ENCODE results near the gene ABCA13. TPM values are rescaled to one million over a fixed set of nuclear protein-coding genes. Genes with fewer than 3 reads are reported as not detected.

Gene ABCA13
- total RNA-seq, 2 experiments from 2014 or later: 0.08 to 0.45 TPM

GRCh38 chr7:48149058-48149457 is 22.2 kb upstream of the ABCA13 start:
- ChIA-PET POLR2A (no interaction called here), CTCF (no interaction called here)
- no peak overlapping the region for H3K4me3 Mint-ChIP-seq
- no peaks in the 10 kb centered on the region for H3K4me1 Mint-ChIP-seq (ENCODE audit: low read depth)
- ATAC-seq: no peak
- DNase-seq: no peak
- no peaks in the 10 kb centered on the region for H3K9me3 Mint-ChIP-seq (ENCODE audit: insufficient read depth)
- peaks cover 27% of the 10 kb centered on the region for H3K27me3 Mint-ChIP-seq (ENCODE audit: low read depth)
- no peaks in the 10 kb centered on the region for H3K36me3 Mint-ChIP-seq (ENCODE audit: low read depth)
- no peak overlapping the region for H3K27ac Mint-ChIP-seq

GRCh38 chr7:48150086-48150485 is 21.2 kb upstream of the ABCA13 start:
- Mint-ChIP-seq H3K9me3 (ENCODE audit: insufficient read depth) (no peaks in the 10 kb centered on the region), H3K27me3 (ENCODE audit: low read depth) (peaks cover 28% of the 10 kb centered on the region), H3K27ac (no peak overlapping the region), H3K4me1 (ENCODE audit: low read depth) (no peaks in the 10 kb centered on the region), H3K36me3 (ENCODE audit: low read depth) (no peaks in the 10 kb centered on the region), H3K4me3 (no peak overlapping the region)
- POLR2A ChIA-PET: no interaction called here
- CTCF ChIA-PET: no interaction called here
- ATAC-seq (no peak), DNase-seq (no peak)

- Mint-ChIP-seq H3K27ac (no peak overlapping the region), H3K9me3 (ENCODE audit: insufficient read depth) (no peaks in the 10 kb centered on the region), H3K4me1 (ENCODE audit: low read depth) (no peaks in the 10 kb centered on the region), H3K36me3 (ENCODE audit: low read depth) (no peaks in the 10 kb centered on the region), H3K27me3 (ENCODE audit: low read depth) (peaks cover 17% of the 10 kb centered on the region), H3K4me3 (no peak overlapping the region)
- ATAC-seq (peak; percentile 60), DNase-seq (peak; percentile 57)
- CTCF ChIA-PET: interaction anchor here (0.7 to 1.6 kb wide), 10 partner anchors 12 to 213 kb away, joined by 3 to 26 read pairs (median 3); partner anchors contain the start of gene PKD1L1
- POLR2A ChIA-PET: interaction anchor here (1.3 kb wide), 1 partner anchor 210 kb away, joined by 5 read pairs; no protein-coding TSS in a partner anchor
These were observed 16.4 kb upstream of the ABCA13 start for GRCh38 chr7:48154792-48155413.

GRCh38 chr7:48158404-48158803 is 12.9 kb upstream of the ABCA13 start:
- H3K36me3 Mint-ChIP-seq (ENCODE audit: low read depth): no peaks in the 10 kb centered on the region

GRCh38 chr7:48161407-48162125 is 9.7 kb upstream of the ABCA13 start:
- H3K4me3 Mint-ChIP-seq: no peak overlapping the region
- H3K9me3 Mint-ChIP-seq (ENCODE audit: insufficient read depth): no peaks in the 10 kb centered on the region
- H3K4me1 Mint-ChIP-seq (ENCODE audit: low read depth): no peaks in the 10 kb centered on the region
- no peak overlapping the region for H3K27ac Mint-ChIP-seq
- no peaks in the 10 kb centered on the region for H3K36me3 Mint-ChIP-seq (ENCODE audit: low read depth)
- H3K27me3 Mint-ChIP-seq (ENCODE audit: low read depth): peaks cover 19% of the 10 kb centered on the region
- DNase-seq (no peak), ATAC-seq (no peak)
- CTCF ChIA-PET: no interaction called here
- POLR2A ChIA-PET: no interaction called here

More at GRCh38 chr7:48158404-48158803, 12.9 kb upstream of the ABCA13 start:
- Mint-ChIP-seq H3K27me3 (ENCODE audit: low read depth) (peaks cover 10% of the 10 kb centered on the region), H3K4me3 (no peak overlapping the region), H3K27ac (no peak overlapping the region), H3K4me1 (ENCODE audit: low read depth) (no peaks in the 10 kb centered on the region), H3K9me3 (ENCODE audit: insufficient read depth) (no peaks in the 10 kb centered on the region)
- no peak for ATAC-seq
- CTCF ChIA-PET: interaction anchor here (1.3 kb wide), 1 partner anchor 213 kb away, joined by 8 read pairs; no protein-coding TSS in a partner anchor
- POLR2A ChIA-PET: interaction anchor here (0.6 kb wide), 1 partner anchor 10 kb away, joined by 3 read pairs; no protein-coding TSS in a partner anchor
- no peak for DNase-seq

GRCh38 chr7:48165157-48165556 is 6.1 kb upstream of the ABCA13 start:
- ChIA-PET CTCF (no interaction called here), POLR2A (no interaction called here)
- Mint-ChIP-seq H3K27ac (no peak overlapping the region), H3K27me3 (ENCODE audit: low read depth) (peaks cover 23% of the 10 kb centered on the region), H3K4me1 (ENCODE audit: low read depth) (no peaks in the 10 kb centered on the region), H3K9me3 (ENCODE audit: insufficient read depth) (no peaks in the 10 kb centered on the region), H3K36me3 (ENCODE audit: low read depth) (no peaks in the 10 kb centered on the region), H3K4me3 (no peak overlapping the region)
- ATAC-seq: no peak
- no peak for DNase-seq

- Mint-ChIP-seq H3K27me3 (ENCODE audit: low read depth) (peaks cover 23% of the 10 kb centered on the region), H3K27ac (no peak overlapping the region), H3K4me1 (ENCODE audit: low read depth) (no peaks in the 10 kb centered on the region), H3K9me3 (ENCODE audit: insufficient read depth) (no peaks in the 10 kb centered on the region), H3K4me3 (no peak overlapping the region), H3K36me3 (ENCODE audit: low read depth) (no peaks in the 10 kb centered on the region)
- ATAC-seq (no peak), DNase-seq (no peak)
- ChIA-PET CTCF (interaction anchor here (0.8 kb wide), 1 partner anchor 273 kb away, joined by 3 read pairs; no protein-coding TSS in a partner anchor), POLR2A (no interaction called here)
These were observed 3.1 kb upstream of the ABCA13 start for GRCh38 chr7:48168159-48168558.

GRCh38 chr7:48170506-48170905 is 752 bp upstream of the ABCA13 start:
- no peaks in the 10 kb centered on the region for H3K9me3 Mint-ChIP-seq (ENCODE audit: insufficient read depth)
- no peak overlapping the region for H3K4me3 Mint-ChIP-seq
- peaks cover 8% of the 10 kb centered on the region for H3K27me3 Mint-ChIP-seq (ENCODE audit: low read depth)
- no peak for ATAC-seq
- H3K27ac Mint-ChIP-seq: no peak overlapping the region
- no peaks in the 10 kb centered on the region for H3K36me3 Mint-ChIP-seq (ENCODE audit: low read depth)
- no peak for DNase-seq
- ChIA-PET POLR2A (no interaction called here), CTCF (no interaction called here)
- no peaks in the 10 kb centered on the region for H3K4me1 Mint-ChIP-seq (ENCODE audit: low read depth)

GRCh38 chr7:48173313-48173712 is 2.1 kb downstream of the ABCA13 start:
- Mint-ChIP-seq H3K27ac (no peak overlapping the region), H3K4me1 (ENCODE audit: low read depth) (no peaks in the 10 kb centered on the region), H3K9me3 (ENCODE audit: insufficient read depth) (no peaks in the 10 kb centered on the region), H3K4me3 (no peak overlapping the region), H3K36me3 (ENCODE audit: low read depth) (no peaks in the 10 kb centered on the region), H3K27me3 (ENCODE audit: low read depth) (peaks cover 9% of the 10 kb centered on the region)
- ATAC-seq (no peak), DNase-seq (no peak)
- POLR2A ChIA-PET: no interaction called here
- CTCF ChIA-PET: no interaction called here

- no peak overlapping the region for H3K27ac Mint-ChIP-seq
- H3K4me1 Mint-ChIP-seq (ENCODE audit: low read depth): no peaks in the 10 kb centered on the region
- ChIA-PET CTCF (no interaction called here), POLR2A (no interaction called here)
- no peaks in the 10 kb centered on the region for H3K9me3 Mint-ChIP-seq (ENCODE audit: insufficient read depth)
- ATAC-seq (no peak), DNase-seq (no peak)
- H3K4me3 Mint-ChIP-seq: no peak overlapping the region
- peaks cover 9% of the 10 kb centered on the region for H3K27me3 Mint-ChIP-seq (ENCODE audit: low read depth)
- no peaks in the 10 kb centered on the region for H3K36me3 Mint-ChIP-seq (ENCODE audit: low read depth)
These were observed 2.6 kb downstream of the ABCA13 start for GRCh38 chr7:48173756-48174382.

- Mint-ChIP-seq H3K36me3 (ENCODE audit: low read depth) (no peaks in the 10 kb centered on the region), H3K4me3 (no peak overlapping the region), H3K27ac (no peak overlapping the region), H3K4me1 (ENCODE audit: low read depth) (no peaks in the 10 kb centered on the region), H3K27me3 (ENCODE audit: low read depth) (peaks cover 6% of the 10 kb centered on the region), H3K9me3 (ENCODE audit: insufficient read depth) (no peaks in the 10 kb centered on the region)
- ATAC-seq (no peak), DNase-seq (no peak)
- ChIA-PET POLR2A (interaction anchor here (0.6 kb wide), 1 partner anchor 489 kb away, joined by 5 read pairs; no protein-coding TSS in a partner anchor), CTCF (interaction anchor here (2.0 kb wide), 1 partner anchor 230 kb away, joined by 7 read pairs; no protein-coding TSS in a partner anchor)
These were observed 3.8 kb downstream of the ABCA13 start for GRCh38 chr7:48175019-48175418.

- DNase-seq: no peak
- no peaks in the 10 kb centered on the region for H3K36me3 Mint-ChIP-seq (ENCODE audit: low read depth)
- H3K9me3 Mint-ChIP-seq (ENCODE audit: insufficient read depth): no peaks in the 10 kb centered on the region
- POLR2A ChIA-PET: no interaction called here
- no peaks in the 10 kb centered on the region for H3K4me1 Mint-ChIP-seq (ENCODE audit: low read depth)
- H3K27ac Mint-ChIP-seq: no peak overlapping the region
- H3K4me3 Mint-ChIP-seq: no peak overlapping the region
- H3K27me3 Mint-ChIP-seq (ENCODE audit: low read depth): peaks cover 6% of the 10 kb centered on the region
- CTCF ChIA-PET: interaction anchor here (2.0 kb wide), 1 partner anchor 231 kb away, joined by 7 read pairs; no protein-coding TSS in a partner anchor
- ATAC-seq: no peak
These were observed 5.2 kb downstream of the ABCA13 start for GRCh38 chr7:48176356-48176893.

All from activated CD8-positive, alpha-beta T cell treated with anti-CD3 and anti-CD28 coated beads, Interleukin-2, amount 10 ng/mL, durations not matched to agents 7 days and 5 days (primary cell).